ENCODE measurements around the gene EGLN1. TPM values are rescaled to one million over a fixed set of nuclear protein-coding genes. Genes with fewer than 3 reads are reported as not detected.

The EGLN1 gene
- total RNA-seq, 1 experiment from 2014 or later, result 27.1 TPM

DNA sequence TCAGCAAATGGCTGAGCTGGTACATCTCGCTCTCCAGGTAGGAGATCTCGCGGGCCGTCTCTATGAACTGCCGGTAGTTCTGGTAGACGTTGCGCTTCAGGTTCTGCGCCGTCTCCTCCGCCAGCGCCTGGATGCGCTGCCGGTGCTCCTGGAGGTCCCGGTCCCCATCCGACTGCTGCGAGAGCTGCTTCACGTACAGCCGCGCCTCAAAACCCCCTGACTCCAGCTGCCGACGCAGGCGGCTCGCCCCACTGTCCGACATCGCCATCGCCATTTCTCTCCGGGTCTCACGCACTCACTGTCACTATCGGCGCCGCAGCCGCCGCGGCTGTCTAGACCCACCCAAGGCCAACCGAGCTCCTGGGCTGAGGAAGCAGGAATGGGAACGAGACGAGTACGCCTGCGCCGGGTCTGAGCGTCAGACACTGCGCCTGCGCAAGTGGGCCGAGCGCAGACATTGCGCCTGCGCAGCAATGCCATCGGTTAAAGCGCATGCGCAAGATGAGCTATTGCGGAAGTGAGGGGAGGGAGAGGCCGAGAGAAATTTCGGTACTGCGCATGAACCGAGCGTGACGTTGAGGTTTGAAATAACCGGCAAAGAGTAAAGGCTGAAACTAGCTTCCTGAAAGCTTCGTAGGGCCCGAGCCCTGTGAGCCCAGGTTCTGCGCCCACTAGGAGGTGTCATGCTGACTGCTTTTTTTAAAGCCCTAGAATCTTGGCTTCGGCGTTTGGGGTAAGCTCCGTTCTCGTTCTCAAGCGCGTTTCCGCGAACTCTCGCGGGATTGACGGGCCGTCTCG lies 84.4 kb downstream of the EGLN1 start, which contains the start of gene EXOC8:
EXOC8 (minus strand) TSS at position 381 of the 798 bp plus-strand sequence; CDS start at position 274, 107 bp downstream.
- H3K79me2 ChIP-seq (ENCODE audit: insufficient read depth, low read length), result peaks cover 87% of the 10 kb centered on the region
- H2AFZ ChIP-seq (ENCODE audit: low read depth, low read length, poor library complexity, severe bottlenecking), result peak within 1 kb of the TSS; percentile 42
- no peaks in the 10 kb centered on the region for H3K9me3 ChIP-seq (ENCODE audit: control insufficient read depth in 1 of 2, insufficient read depth in 1 of 2, low read depth in 1 of 2, low read length in 2 of 2)
- no peaks in the 10 kb centered on the region for H4K20me1 ChIP-seq (ENCODE audit: insufficient read depth)
- RAD21 ChIA-PET (ENCODE audit: low non-redundant PET in 1 of 2, low total read pairs in 2 of 2, uncharacterized antibody in 2 of 2, unreplicated experiment in 2 of 2), result interaction anchor here in 1 of 2 experiments (0.6 to 1.1 kb wide), 3 partner anchors 13 to 254 kb away, joined by 3 to 5 read pairs (median 3); no protein-coding TSS in a partner anchor
- peaks cover 3 to 10% of the 10 kb centered on the region in 2 experiments; a peak in 2 of 4 replicates for H3K36me3 ChIP-seq (ENCODE audit: control insufficient read depth in 1 of 2, insufficient read depth in 2 of 2, low read length in 2 of 2)
- H3K4me1 ChIP-seq (ENCODE audit: control insufficient read depth in 1 of 2, insufficient read depth in 2 of 2, low read length in 2 of 2), result peaks cover 14 to 28% of the 10 kb centered on the region in 2 experiments; a peak in 3 of 4 replicates
- ATAC-seq, result peak; percentile 88
- peak within 1 kb of the TSS; percentile 89 for H3K27ac ChIP-seq (ENCODE audit: low read depth, low read length)
- no peaks in the 10 kb centered on the region for H3K27me3 ChIP-seq (ENCODE audit: insufficient read depth, low read length)
- POLR2A ChIA-PET, result interaction anchor here (1.0 to 1.2 kb wide), 3 partner anchors 12 to 247 kb away, joined by 3 to 5 read pairs (median 4); no protein-coding TSS in a partner anchor
- BruUV-seq (replicated peaks), result no TSS peak
- DNase-seq (ENCODE audit: low read depth, low spot score), result peak; percentile 94
- H3K4me2 ChIP-seq (ENCODE audit: low read length), result peak within 1 kb of the TSS; percentile 83
- H3K4me3 ChIP-seq (replicated peaks in 1 of 2; ENCODE audit: low read depth in 1 of 2, low read length in 2 of 2), result peak within 1 kb of the TSS; percentile 82 to 91
- CTCF ChIA-PET, result interaction anchor here (0.8 to 1.2 kb wide), 4 partner anchors 13 to 264 kb away, joined by 3 to 4 read pairs (median 3); no protein-coding TSS in a partner anchor
- H3K9ac ChIP-seq (ENCODE audit: low read length), result peak within 1 kb of the TSS; percentile 85
- intact Hi-C loops (cut with micrococcal nuclease), result no loop called here
- H3K9me2 ChIP-seq (ENCODE audit: insufficient read depth), result no peaks in the 10 kb centered on the region
- TF ChIP-seq ZFX (IDR thresholded peaks at IDR 0.05) (no peak), POLR2AphosphoS5 (IDR thresholded peaks at IDR 0.05; ENCODE audit: low read depth, low read length) (peak; percentile 87), YY1 (IDR thresholded peaks at IDR 0.05; ENCODE audit: extremely low read depth, insufficient replicate concordance, low read depth, low read length) (peak; percentile 32), SP1 (IDR thresholded peaks at IDR 0.05; ENCODE audit: low read depth) (no peak; the same call in 1 of the 2 replicates), CEBPB (IDR thresholded peaks at IDR 0.05; ENCODE audit: low read depth) (no peak), JUND (IDR thresholded peaks at IDR 0.05) (no peak), SRF (IDR thresholded peaks at IDR 0.05; ENCODE audit: low read depth) (no peak), ELF1 (IDR thresholded peaks at IDR 0.05; ENCODE audit: borderline replicate concordance, low read depth) (peak; percentile 99), POLR2A (IDR thresholded peaks at IDR 0.05; ENCODE audit: borderline replicate concordance, extremely low read depth, insufficient read depth, insufficient read length) (peak; percentile 13), FOSL1 (IDR thresholded peaks at IDR 0.05; ENCODE audit: low read depth) (no peak), SIN3A (IDR thresholded peaks at IDR 0.05; ENCODE audit: low read depth) (peak; percentile 92), ZNF274 (IDR thresholded peaks at IDR 0.05; ENCODE audit: low read depth, low read length) (no peak), TCF7L2 (IDR thresholded peaks at IDR 0.05; ENCODE audit: borderline replicate concordance, extremely low read depth, insufficient read depth, insufficient read length) (no peak), CBX3 (IDR thresholded peaks at IDR 0.05; ENCODE audit: low read depth) (no peak), RAD21 (IDR thresholded peaks at IDR 0.05; ENCODE audit: low read depth) (no peak)
- TF ChIP-seq, protein P1, sequence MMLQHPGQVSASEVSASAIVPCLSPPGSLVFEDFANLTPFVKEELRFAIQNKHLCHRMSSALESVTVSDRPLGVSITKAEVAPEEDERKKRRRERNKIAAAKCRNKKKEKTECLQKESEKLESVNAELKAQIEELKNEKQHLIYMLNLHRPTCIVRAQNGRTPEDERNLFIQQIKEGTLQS (IDR thresholded peaks at IDR 0.05), result no peak; the same call in 1 of the 2 replicates
- TF ChIP-seq, protein P2, sequence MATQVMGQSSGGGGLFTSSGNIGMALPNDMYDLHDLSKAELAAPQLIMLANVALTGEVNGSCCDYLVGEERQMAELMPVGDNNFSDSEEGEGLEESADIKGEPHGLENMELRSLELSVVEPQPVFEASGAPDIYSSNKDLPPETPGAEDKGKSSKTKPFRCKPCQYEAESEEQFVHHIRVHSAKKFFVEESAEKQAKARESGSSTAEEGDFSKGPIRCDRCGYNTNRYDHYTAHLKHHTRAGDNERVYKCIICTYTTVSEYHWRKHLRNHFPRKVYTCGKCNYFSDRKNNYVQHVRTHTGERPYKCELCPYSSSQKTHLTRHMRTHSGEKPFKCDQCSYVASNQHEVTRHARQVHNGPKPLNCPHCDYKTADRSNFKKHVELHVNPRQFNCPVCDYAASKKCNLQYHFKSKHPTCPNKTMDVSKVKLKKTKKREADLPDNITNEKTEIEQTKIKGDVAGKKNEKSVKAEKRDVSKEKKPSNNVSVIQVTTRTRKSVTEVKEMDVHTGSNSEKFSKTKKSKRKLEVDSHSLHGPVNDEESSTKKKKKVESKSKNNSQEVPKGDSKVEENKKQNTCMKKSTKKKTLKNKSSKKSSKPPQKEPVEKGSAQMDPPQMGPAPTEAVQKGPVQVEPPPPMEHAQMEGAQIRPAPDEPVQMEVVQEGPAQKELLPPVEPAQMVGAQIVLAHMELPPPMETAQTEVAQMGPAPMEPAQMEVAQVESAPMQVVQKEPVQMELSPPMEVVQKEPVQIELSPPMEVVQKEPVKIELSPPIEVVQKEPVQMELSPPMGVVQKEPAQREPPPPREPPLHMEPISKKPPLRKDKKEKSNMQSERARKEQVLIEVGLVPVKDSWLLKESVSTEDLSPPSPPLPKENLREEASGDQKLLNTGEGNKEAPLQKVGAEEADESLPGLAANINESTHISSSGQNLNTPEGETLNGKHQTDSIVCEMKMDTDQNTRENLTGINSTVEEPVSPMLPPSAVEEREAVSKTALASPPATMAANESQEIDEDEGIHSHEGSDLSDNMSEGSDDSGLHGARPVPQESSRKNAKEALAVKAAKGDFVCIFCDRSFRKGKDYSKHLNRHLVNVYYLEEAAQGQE (IDR thresholded peaks at IDR 0.05; ENCODE audit: low read depth), result no peak
- TF ChIP-seq, protein P3, sequence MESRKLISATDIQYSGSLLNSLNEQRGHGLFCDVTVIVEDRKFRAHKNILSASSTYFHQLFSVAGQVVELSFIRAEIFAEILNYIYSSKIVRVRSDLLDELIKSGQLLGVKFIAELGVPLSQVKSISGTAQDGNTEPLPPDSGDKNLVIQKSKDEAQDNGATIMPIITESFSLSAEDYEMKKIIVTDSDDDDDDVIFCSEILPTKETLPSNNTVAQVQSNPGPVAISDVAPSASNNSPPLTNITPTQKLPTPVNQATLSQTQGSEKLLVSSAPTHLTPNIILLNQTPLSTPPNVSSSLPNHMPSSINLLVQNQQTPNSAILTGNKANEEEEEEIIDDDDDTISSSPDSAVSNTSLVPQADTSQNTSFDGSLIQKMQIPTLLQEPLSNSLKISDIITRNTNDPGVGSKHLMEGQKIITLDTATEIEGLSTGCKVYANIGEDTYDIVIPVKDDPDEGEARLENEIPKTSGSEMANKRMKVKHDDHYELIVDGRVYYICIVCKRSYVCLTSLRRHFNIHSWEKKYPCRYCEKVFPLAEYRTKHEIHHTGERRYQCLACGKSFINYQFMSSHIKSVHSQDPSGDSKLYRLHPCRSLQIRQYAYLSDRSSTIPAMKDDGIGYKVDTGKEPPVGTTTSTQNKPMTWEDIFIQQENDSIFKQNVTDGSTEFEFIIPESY (IDR thresholded peaks at IDR 0.05; ENCODE audit: extremely low read depth, insufficient replicate concordance, low read length), result peak; percentile 94
- TF ChIP-seq, protein P4, sequence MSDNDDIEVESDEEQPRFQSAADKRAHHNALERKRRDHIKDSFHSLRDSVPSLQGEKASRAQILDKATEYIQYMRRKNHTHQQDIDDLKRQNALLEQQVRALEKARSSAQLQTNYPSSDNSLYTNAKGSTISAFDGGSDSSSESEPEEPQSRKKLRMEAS (IDR thresholded peaks at IDR 0.05), result no peak

Data from HCT116 (cell line).